ENCODE data around the gene ATP2C2.
"Not testable (repeated sequence)": the region's sequence is repeated elsewhere in the genome, so short reads cannot be mapped to it uniquely, and the experiment has no call there.

The ATP2C2 gene

DNA sequence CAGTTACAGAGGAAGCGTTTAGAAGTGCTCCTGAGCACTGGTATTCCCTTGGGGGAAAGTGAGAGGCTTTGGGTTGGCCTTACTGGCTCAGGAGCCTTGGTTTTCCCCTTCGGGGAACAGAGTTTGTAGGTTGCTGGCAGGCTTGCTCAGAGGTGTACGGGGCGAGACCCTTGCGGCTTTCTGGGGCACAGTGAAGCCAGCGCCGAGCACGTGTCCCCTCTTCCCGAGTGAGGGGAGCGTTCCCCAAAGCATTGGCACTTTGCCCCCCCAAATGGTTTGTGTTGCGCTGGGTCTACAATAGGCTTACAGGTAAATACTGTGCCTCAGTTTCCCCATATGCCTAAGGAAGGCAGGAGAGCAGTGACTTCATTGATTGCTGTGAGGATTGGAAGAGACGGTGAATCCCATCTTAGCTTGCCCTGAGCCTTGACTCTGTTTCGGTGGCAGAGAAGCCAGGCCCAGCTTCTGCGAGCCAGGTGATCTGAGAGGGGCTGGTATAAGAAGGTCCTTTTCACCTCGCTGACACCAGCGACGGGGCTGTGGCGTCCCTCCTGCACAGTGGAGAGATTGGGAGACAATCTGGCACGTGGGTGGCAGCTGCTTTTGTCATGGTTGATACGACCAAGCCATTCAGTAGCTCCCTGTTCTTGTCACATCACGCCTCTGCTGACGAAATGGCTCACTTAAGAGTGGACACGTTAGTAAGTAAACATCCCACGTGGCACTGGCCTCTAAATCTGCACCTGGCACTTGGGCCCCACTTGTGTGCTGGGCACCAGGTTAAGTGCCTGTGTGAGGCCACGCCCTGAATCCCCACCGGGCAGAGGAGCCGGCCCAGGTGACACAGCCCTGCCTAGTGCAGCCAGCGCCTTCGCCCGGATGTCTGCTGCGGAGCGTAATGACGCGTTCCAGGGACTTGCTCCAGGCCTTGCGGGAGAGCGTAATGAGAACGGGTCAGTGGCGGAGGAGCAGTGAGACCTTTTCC lies 81.1 kb downstream of the ATP2C2 start:
- Histone ChIP-seq H3K9me3 (ENCODE audit: control insufficient read depth, insufficient read depth, low read depth, low read length) (no peaks in the 10 kb centered on the region), H3K27ac (ENCODE audit: extremely low read depth, low read depth, low read length) (no peak overlapping the region), H3K36me3 (ENCODE audit: control insufficient read depth in 2 of 2, insufficient read depth in 1 of 2, low read length in 2 of 2) (no peaks in the 10 kb centered on the region), H3K4me1 (ENCODE audit: control insufficient read depth, insufficient read depth, low read length) (no peaks in the 10 kb centered on the region), H3K4me3 (ENCODE audit: low read depth, low read length) (no peak overlapping the region)
- TF ChIP-seq ZNF132 (tag by site-specific recombination; IDR thresholded peaks at IDR 0.05; ENCODE audit: borderline replicate concordance) (no peak), ZSCAN16 (tag by site-specific recombination; IDR thresholded peaks at IDR 0.05) (no peak), ZSCAN23 (tag by site-specific recombination; IDR thresholded peaks at IDR 0.05) (no peak), ZNF133 (tag by site-specific recombination; IDR thresholded peaks at IDR 0.05) (no peak), ZBTB20 (tag by site-specific recombination; IDR thresholded peaks at IDR 0.05) (no peak), ZNF391 (tag by site-specific recombination; IDR thresholded peaks at IDR 0.05; ENCODE audit: borderline replicate concordance, low read depth) (no peak), ZNF248 (tag by site-specific recombination; IDR thresholded peaks at IDR 0.05) (no peak), ZNF837 (tag by site-specific recombination; IDR thresholded peaks at IDR 0.05) (no peak), KLF1 (tag by site-specific recombination; IDR thresholded peaks at IDR 0.05) (no peak)
- ChIA-PET CTCF (interaction anchor here (0.6 kb wide), 1 partner anchor 175 kb away, joined by 3 read pairs; no protein-coding TSS in a partner anchor), POLR2A (no interaction called here)

GRCh38 chr16:84450176-84450865 lies 82.0 kb downstream of the ATP2C2 start:
- H3K36me3 ChIP-seq (ENCODE audit: control insufficient read depth in 2 of 2, insufficient read depth in 1 of 2, low read length in 2 of 2): no peaks in the 10 kb centered on the region
- no peak overlapping the region for H3K4me3 ChIP-seq (ENCODE audit: low read depth, low read length)
- no peaks in the 10 kb centered on the region for H3K4me1 ChIP-seq (ENCODE audit: control insufficient read depth, insufficient read depth, low read length)
- POLR2A ChIA-PET: no interaction called here
- no peak for TF ChIP-seq ZNF391 (tag by site-specific recombination; IDR thresholded peaks at IDR 0.05; ENCODE audit: borderline replicate concordance, low read depth)
- TF ChIP-seq ZFHX2 (tag by site-specific recombination; conservative IDR thresholded peaks at IDR 0.05): no peak
- no peak for TF ChIP-seq KLF1 (tag by site-specific recombination; IDR thresholded peaks at IDR 0.05)
- no peak for TF ChIP-seq ZNF426 (tag by site-specific recombination; IDR thresholded peaks at IDR 0.05)
- TF ChIP-seq ZNF664 (tag by site-specific recombination; IDR thresholded peaks at IDR 0.05): no peak
- TF ChIP-seq, protein P1, sequence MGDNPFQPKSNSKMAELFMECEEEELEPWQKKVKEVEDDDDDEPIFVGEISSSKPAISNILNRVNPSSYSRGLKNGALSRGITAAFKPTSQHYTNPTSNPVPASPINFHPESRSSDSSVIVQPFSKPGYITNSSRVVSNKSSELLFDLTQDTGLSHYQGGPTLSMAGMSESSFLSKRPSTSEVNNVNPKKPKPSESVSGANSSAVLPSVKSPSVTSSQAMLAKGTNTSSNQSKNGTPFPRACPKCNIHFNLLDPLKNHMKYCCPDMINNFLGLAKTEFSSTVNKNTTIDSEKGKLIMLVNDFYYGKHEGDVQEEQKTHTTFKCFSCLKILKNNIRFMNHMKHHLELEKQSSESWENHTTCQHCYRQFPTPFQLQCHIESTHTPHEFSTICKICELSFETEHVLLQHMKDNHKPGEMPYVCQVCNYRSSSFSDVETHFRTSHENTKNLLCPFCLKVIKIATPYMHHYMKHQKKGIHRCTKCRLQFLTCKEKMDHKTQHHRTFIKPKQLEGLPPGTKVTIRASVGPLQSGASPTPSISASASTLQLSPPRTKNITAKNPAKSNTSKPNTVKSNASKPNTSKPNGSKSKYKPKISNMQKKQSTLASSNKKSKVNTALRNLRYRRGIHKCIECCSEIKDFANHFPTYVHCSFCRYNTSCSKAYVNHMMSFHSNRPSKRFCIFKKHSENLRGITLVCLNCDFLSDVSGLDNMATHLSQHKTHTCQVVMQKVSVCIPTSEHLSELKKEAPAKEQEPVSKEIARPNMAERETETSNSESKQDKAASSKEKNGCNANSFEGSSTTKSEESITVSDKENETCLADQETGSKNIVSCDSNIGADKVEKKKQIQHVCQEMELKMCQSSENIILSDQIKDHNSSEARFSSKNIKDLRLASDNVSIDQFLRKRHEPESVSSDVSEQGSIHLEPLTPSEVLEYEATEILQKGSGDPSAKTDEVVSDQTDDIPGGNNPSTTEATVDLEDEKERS (tag by site-specific recombination; IDR thresholded peaks at IDR 0.05): no peak
- TF ChIP-seq ZBTB1 (tag by site-specific recombination; IDR thresholded peaks at IDR 0.05): no peak
- no peak for TF ChIP-seq SP2 (tag by site-specific recombination; IDR thresholded peaks at IDR 0.05)
- H3K27ac ChIP-seq (ENCODE audit: extremely low read depth, low read depth, low read length): no peak overlapping the region
- CTCF ChIA-PET: no interaction called here
- H3K9me3 ChIP-seq (ENCODE audit: control insufficient read depth, insufficient read depth, low read depth, low read length): no peaks in the 10 kb centered on the region

GRCh38 chr16:84451010-84451676 lies 82.8 kb downstream of the ATP2C2 start:
- H3K4me1 ChIP-seq (ENCODE audit: control insufficient read depth, insufficient read depth, low read length); H3K27ac ChIP-seq (ENCODE audit: extremely low read depth, low read depth, low read length); POLR2A ChIA-PET; H3K4me3 ChIP-seq (ENCODE audit: low read depth, low read length); CTCF ChIA-PET; H3K9me3 ChIP-seq (ENCODE audit: control insufficient read depth, insufficient read depth, low read depth, low read length); H3K36me3 ChIP-seq (ENCODE audit: control insufficient read depth in 2 of 2, insufficient read depth in 1 of 2, low read length in 2 of 2): not testable (repeated sequence)

All from HEK293 (cell line).